CD14-positive monocyte (primary cell): ENCODE measurements around the gene PRKN. TPM values are rescaled to one million over a fixed set of nuclear protein-coding genes. Genes with fewer than 3 reads are reported as not detected.

Experiments used
- DNase-seq, 3 donors: peaks; one replicate each; pipeline ENCODE4 v3.0.0-alpha.2; 2011 to 2022
- H2AFZ ChIP-seq: 2 replicates; pipeline ENCODE4 v1.6.0; 2012; ENCODE audit warnings: mild to moderate bottlenecking, low read depth, low read length, inconsistent platforms; ENCODE audit not compliant: insufficient read depth, poor library complexity, severe bottlenecking
- H3K27ac ChIP-seq, 2 donors: 1 replicate in 1 of 2; 2 replicates in 1 of 2; pipeline ENCODE4 v1.5.1; 2012 to 2013; ENCODE audit warnings: low read length in 2 of 2, control low read depth in 1 of 2, inconsistent platforms in 1 of 2, low read depth in 1 of 2, mild to moderate bottlenecking in 1 of 2
- H3K27me3 ChIP-seq, 2 donors: one replicate each; pipeline versions ENCODE4 v1.6.0 to v1.6.1; 2011 to 2013; ENCODE audit warnings: low read length in 2 of 2; ENCODE audit not compliant: control insufficient read depth in 2 of 2, insufficient read depth in 2 of 2
- H3K36me3 ChIP-seq, 2 donors: replicated peaks in 1 of 2; 1 replicate in 1 of 2; 2 replicates in 1 of 2; pipeline versions ENCODE4 v1.5.1 to v1.6.1; 2012 to 2013; ENCODE audit warnings: low read length in 2 of 2, control low read depth in 1 of 2, inconsistent platforms in 1 of 2, mild to moderate bottlenecking in 1 of 2; ENCODE audit not compliant: insufficient read depth in 2 of 2, control insufficient read depth in 1 of 2
- H3K4me1 ChIP-seq, 2 donors: 1 replicate in 1 of 2; 2 replicates in 1 of 2; pipeline versions ENCODE4 v1.5.1 to v1.6.1; 2012 to 2013; ENCODE audit warnings: low read length in 2 of 2, control low read depth in 1 of 2, inconsistent platforms in 1 of 2, mild to moderate bottlenecking in 1 of 2, moderate library complexity in 1 of 2; ENCODE audit not compliant: insufficient read depth in 2 of 2, control insufficient read depth in 1 of 2
- H3K4me2 ChIP-seq: replicated peaks from 2 replicates; pipeline ENCODE3; 2012; ENCODE audit warnings: low read length, moderate library complexity, mild to moderate bottlenecking; ENCODE audit not compliant: poor library complexity, severe bottlenecking; ENCODE audit errors: extremely low read depth
- H3K4me3 ChIP-seq, 3 experiments: fragments of 200-600 bp in 1 of 3; sonication (generic) in 1 of 3; replicated peaks in 1 of 3; 1 replicate in 2 of 3; 2 replicates in 1 of 3; pipeline ENCODE4 v1.5.1; 2011 to 2013; ENCODE audit warnings: low read length in 3 of 3, mild to moderate bottlenecking in 3 of 3, control low read depth in 2 of 3, low read depth in 2 of 3, inconsistent platforms in 1 of 3, moderate library complexity in 1 of 3
- H3K79me2 ChIP-seq: 2 replicates; pipeline ENCODE4 v1.6.0; 2012; ENCODE audit warnings: mild to moderate bottlenecking, control low read depth, inconsistent platforms, low read length, moderate library complexity; ENCODE audit not compliant: insufficient read depth
- H3K9ac ChIP-seq: 2 replicates; pipeline ENCODE4 v1.6.0; 2017; ENCODE audit warnings: low read length, mild to moderate bottlenecking; ENCODE audit not compliant: insufficient read depth, poor library complexity, severe bottlenecking
- H3K9me3 ChIP-seq, 2 donors: replicated peaks in 1 of 2; 1 replicate in 1 of 2; 2 replicates in 1 of 2; pipeline versions ENCODE4 v1.5.1 to v1.6.1; 2012 to 2013; ENCODE audit warnings: low read length in 2 of 2, control low read depth in 1 of 2; ENCODE audit not compliant: control insufficient read depth in 1 of 2, insufficient read depth in 1 of 2
- H4K20me1 ChIP-seq: 2 replicates; pipeline ENCODE4 v1.6.0; 2012; ENCODE audit warnings: mild to moderate bottlenecking, low read length, control low read depth, moderate library complexity; ENCODE audit not compliant: insufficient read depth
- H3K27ac Mint-ChIP-seq, 7 donors: one replicate each; pipeline ENCODE4 v1.8.0; 2020; ENCODE audit warnings: mild to moderate bottlenecking in 7 of 7, mixed read lengths in 7 of 7, moderate library complexity in 6 of 7, inconsistent platforms in 2 of 7
- H3K27me3 Mint-ChIP-seq, 3 donors: one replicate each; pipeline ENCODE4 v1.8.0; 2021 to 2022; ENCODE audit warnings: low read depth in 3 of 3, mild to moderate bottlenecking in 3 of 3, mixed read lengths in 3 of 3, moderate library complexity in 3 of 3, inconsistent platforms in 1 of 3
- H3K36me3 Mint-ChIP-seq, 2 donors: one replicate each; pipeline ENCODE4 v1.8.0; 2020; ENCODE audit warnings: mixed read lengths in 2 of 2, inconsistent platforms in 1 of 2, mild to moderate bottlenecking in 1 of 2
- H3K4me1 Mint-ChIP-seq: one replicate; pipeline ENCODE4 v1.8.0; 2020; ENCODE audit warnings: mild to moderate bottlenecking, mixed read lengths
- H3K4me3 Mint-ChIP-seq, 2 donors: one replicate each; pipeline ENCODE4 v1.8.0; 2020; ENCODE audit warnings: mild to moderate bottlenecking in 2 of 2, mixed read lengths in 2 of 2, moderate library complexity in 1 of 2
- H3K9me3 Mint-ChIP-seq, 7 donors: one replicate each; pipeline ENCODE4 v1.8.0; 2020 to 2022; ENCODE audit warnings: mixed read lengths in 7 of 7, mild to moderate bottlenecking in 6 of 7, moderate library complexity in 6 of 7, inconsistent platforms in 2 of 7
- WGBS: methylation state at CpG from one replicate; pipeline ENCODE4 v1.1.5; 2013; ENCODE audit warnings: missing lambda C conversion rate; ENCODE audit not compliant: insufficient coverage; 5-methylcytosine and 5-hydroxymethylcytosine counted together
- intact Hi-C, 2 donors: fragments of 100-400 bp; cut with micrococcal nuclease; formaldehyde crosslinking; loops; one replicate each; pipeline versions ENCODE4 v1.15.0 to v1.15.1; 2023
- polyA plus RNA-seq, 3 donors: library from polyadenylated mRNA; depleted of rRNA in 1 of 3; unstranded in 2 of 3; stranded (reverse) in 1 of 3; fragments of 300-500 nt in 2 of 3; fragments of >200 nt in 1 of 3; fragmentation: Illumina TruSeq in 2 of 3; gene quantifications; 1 replicate in 2 of 3; 2 replicates in 1 of 3; pipeline ENCODE4 v1.2.3, GENCODE V29; 2012 to 2021
- TF ChIP-seq, protein P1 (sequence below): fragments of 200-600 bp; IDR thresholded peaks from one replicate; pipeline ENCODE4 v1.8.0; 2022; ENCODE audit warnings: antibody characterized with exemption, mild to moderate bottlenecking

PRKN gene
- polyA plus RNA-seq, 3 donors = 0.19 to 0.21 TPM; not detected in 1

DNA sequence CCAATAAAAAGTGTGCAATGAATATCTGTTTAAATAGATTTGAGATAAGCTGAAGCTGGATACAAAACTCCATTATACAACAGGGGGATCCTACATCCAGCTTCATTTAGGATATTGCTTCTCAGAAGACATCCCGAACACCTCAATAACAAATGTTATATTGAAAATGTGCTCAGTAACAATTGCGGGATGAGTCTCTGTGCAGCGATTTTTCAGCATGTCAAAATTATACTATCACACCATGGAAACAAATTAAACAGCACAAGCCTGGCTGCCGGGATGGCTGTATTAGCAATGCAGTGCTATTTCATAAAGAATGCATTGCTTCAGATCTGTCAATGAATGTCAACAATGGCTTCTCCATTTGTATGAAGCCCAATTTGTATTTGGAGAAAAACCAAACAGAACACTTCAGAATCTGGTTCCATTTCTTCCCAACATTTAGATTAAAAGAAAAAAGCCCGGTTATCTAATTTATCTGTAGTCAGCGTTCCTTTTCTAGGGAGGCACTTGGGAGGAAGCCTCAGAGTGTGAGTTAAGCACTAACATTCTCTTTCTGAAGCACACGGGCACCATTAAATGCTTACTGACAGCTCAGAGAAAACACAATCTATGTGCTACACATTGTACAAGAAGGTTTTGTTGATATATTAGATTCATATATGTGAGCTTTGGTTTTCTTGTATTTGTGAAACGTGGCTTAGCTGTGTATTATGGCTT is 1142.8 kb downstream of the PRKN start:
- Mint-ChIP-seq H3K4me1 (no peaks in the 10 kb centered on the region), H3K4me3 (no peak overlapping the region), H3K9me3 (peaks cover 0 to 13% (median 4%) of the 10 kb centered on the region in 7 donors), H3K27me3 (peaks cover 0 to 4% (median 0%) of the 10 kb centered on the region in 3 donors), H3K27ac (no peak overlapping the region), H3K36me3 (no peaks in the 10 kb centered on the region)
- H3K79me2 ChIP-seq = no peaks in the 10 kb centered on the region
- peaks cover 0 to 23% of the 10 kb centered on the region in 2 donors for H3K9me3 ChIP-seq
- H3K4me3 ChIP-seq = no peak overlapping the region
- no peak for DNase-seq
- H3K9ac ChIP-seq = no peak overlapping the region
- H3K4me1 ChIP-seq = no peaks in the 10 kb centered on the region
- no peaks in the 10 kb centered on the region for H3K27me3 ChIP-seq
- TF ChIP-seq, protein P1, sequence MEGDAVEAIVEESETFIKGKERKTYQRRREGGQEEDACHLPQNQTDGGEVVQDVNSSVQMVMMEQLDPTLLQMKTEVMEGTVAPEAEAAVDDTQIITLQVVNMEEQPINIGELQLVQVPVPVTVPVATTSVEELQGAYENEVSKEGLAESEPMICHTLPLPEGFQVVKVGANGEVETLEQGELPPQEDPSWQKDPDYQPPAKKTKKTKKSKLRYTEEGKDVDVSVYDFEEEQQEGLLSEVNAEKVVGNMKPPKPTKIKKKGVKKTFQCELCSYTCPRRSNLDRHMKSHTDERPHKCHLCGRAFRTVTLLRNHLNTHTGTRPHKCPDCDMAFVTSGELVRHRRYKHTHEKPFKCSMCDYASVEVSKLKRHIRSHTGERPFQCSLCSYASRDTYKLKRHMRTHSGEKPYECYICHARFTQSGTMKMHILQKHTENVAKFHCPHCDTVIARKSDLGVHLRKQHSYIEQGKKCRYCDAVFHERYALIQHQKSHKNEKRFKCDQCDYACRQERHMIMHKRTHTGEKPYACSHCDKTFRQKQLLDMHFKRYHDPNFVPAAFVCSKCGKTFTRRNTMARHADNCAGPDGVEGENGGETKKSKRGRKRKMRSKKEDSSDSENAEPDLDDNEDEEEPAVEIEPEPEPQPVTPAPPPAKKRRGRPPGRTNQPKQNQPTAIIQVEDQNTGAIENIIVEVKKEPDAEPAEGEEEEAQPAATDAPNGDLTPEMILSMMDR = no peak
- no peaks in the 10 kb centered on the region for H3K36me3 ChIP-seq
- no peaks in the 10 kb centered on the region for H4K20me1 ChIP-seq
- no CpG with 5 or more reads among the region's 8 CpGs for WGBS
- H2AFZ ChIP-seq = no peak overlapping the region
- no peak overlapping the region for H3K27ac ChIP-seq
- H3K4me2 ChIP-seq = no peak overlapping the region
- intact Hi-C loops = no loop called here

DNA sequence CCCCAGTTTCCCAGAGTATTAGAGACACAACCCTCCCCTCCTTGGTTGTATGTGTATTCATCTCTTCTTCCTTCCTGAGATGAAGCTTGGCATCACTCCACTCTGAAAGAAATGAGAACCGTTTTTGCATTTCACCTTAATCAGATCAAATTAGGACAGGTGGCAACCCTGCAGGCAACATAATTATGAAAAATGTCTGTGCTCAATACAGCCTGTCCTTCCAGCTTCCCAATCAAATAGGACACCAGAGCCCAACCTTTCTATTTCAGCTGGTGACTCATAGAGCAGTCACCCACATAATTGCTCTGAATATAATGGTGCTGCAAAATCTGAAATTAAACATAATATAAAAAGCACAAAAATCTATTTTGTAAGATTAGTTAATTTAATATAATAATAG is 1143.5 kb downstream of the PRKN start:
- Histone ChIP-seq H3K4me2 (no peak overlapping the region), H3K27me3 (no peaks in the 10 kb centered on the region), H3K4me3 (no peak overlapping the region), H2AFZ (no peak overlapping the region), H3K4me1 (no peaks in the 10 kb centered on the region), H4K20me1 (no peaks in the 10 kb centered on the region), H3K9me3 (peaks cover 0 to 21% of the 10 kb centered on the region in 2 donors), H3K9ac (no peak overlapping the region), H3K36me3 (no peaks in the 10 kb centered on the region), H3K79me2 (no peaks in the 10 kb centered on the region), H3K27ac (no peak overlapping the region)
- H3K4me1 Mint-ChIP-seq = no peaks in the 10 kb centered on the region
- peaks cover 0 to 4% (median 0%) of the 10 kb centered on the region in 3 donors for H3K27me3 Mint-ChIP-seq
- H3K27ac Mint-ChIP-seq = no peak overlapping the region
- no peaks in the 10 kb centered on the region for H3K36me3 Mint-ChIP-seq
- WGBS = 80% methylated on average over 1 of the region's 1 CpG
- DNase-seq = no peak
- TF ChIP-seq, protein P1 = no peak
- no peak overlapping the region for H3K4me3 Mint-ChIP-seq
- intact Hi-C loops = no loop called here
- H3K9me3 Mint-ChIP-seq = peaks cover 0 to 13% (median 2%) of the 10 kb centered on the region in 7 donors
